IMR-90 (cell line): ENCODE results near the gene ACSL6. TPM values are rescaled to one million over a fixed set of nuclear protein-coding genes. Genes with fewer than 3 reads are reported as not detected.

ENCODE experiments used
- ATAC-seq: fragments of 200-7000 bp; cut with Tn5 transposase; 2 replicates; pipeline ENCODE4 v1.9.1; 2020; ENCODE audit warnings: low read depth, mild to moderate bottlenecking, moderate library complexity
- BruUV-seq: library from RNA; stranded (reverse); fragments of 400-500 nt; replicated peaks from 2 replicates; lab custom pipeline; 2021; lab: Mats Ljungman, UMichigan
- CTCF ChIA-PET: fragments of 300-600 bp; formaldehyde crosslinking; extraction: SDS; loops from one replicate; lab custom pipeline; 2021; ENCODE audit warnings: antibody characterized with exemption; lab: Yijun Ruan, JAX
- POLR2A ChIA-PET: fragments of 300-600 bp; sonication (Branson Sonifier 250); formaldehyde crosslinking; loops from one replicate; lab custom pipeline; 2022; ENCODE audit warnings: antibody characterized with exemption; ENCODE audit not compliant: unreplicated experiment; lab: Charles Lee
- DNase-seq: peaks from one replicate; pipeline ENCODE4 v3.0.0; 2013
- H2AFZ ChIP-seq: replicated peaks from 2 replicates; pipeline ENCODE3; 2013; ENCODE audit warnings: low read length, mild to moderate bottlenecking; ENCODE audit not compliant: poor library complexity
- H2AK5ac ChIP-seq: 2 replicates; pipeline ENCODE4 v1.6.1; 2013; ENCODE audit warnings: low read depth, low read length, inconsistent platforms
- H2AK9ac ChIP-seq: replicated peaks from 2 replicates; pipeline ENCODE3; 2013; ENCODE audit warnings: mild to moderate bottlenecking, low read depth, low read length, moderate library complexity; ENCODE audit not compliant: poor library complexity
- H2BK120ac ChIP-seq: 2 replicates; pipeline ENCODE4 v1.6.1; 2013; ENCODE audit warnings: low read depth, low read length, inconsistent platforms
- H2BK15ac ChIP-seq: 3 replicates; pipeline ENCODE4 v1.6.1; 2013; ENCODE audit warnings: low read depth, low read length, inconsistent platforms
- H2BK20ac ChIP-seq: 2 replicates; pipeline ENCODE4 v1.6.1; 2013; ENCODE audit warnings: low read depth, mild to moderate bottlenecking, inconsistent platforms, low read length, moderate library complexity
- H2BK5ac ChIP-seq: 2 replicates; pipeline ENCODE4 v1.6.1; 2013; ENCODE audit warnings: mild to moderate bottlenecking, low read depth, low read length, inconsistent platforms; ENCODE audit not compliant: poor library complexity, severe bottlenecking
- H3K14ac ChIP-seq: replicated peaks from 2 replicates; pipeline ENCODE4 v1.6.1; 2013; ENCODE audit warnings: low read depth, low read length, inconsistent platforms
- H3K18ac ChIP-seq: 2 replicates; pipeline ENCODE4 v1.6.1; 2013; ENCODE audit warnings: low read depth, low read length, control low read depth
- H3K23ac ChIP-seq: 2 replicates; pipeline ENCODE4 v1.6.1; 2013; ENCODE audit warnings: low read depth, low read length, inconsistent platforms
- H3K27ac ChIP-seq: 2 replicates; pipeline ENCODE4 v1.5.1; 2013; ENCODE audit warnings: mild to moderate bottlenecking, control low read depth, low read length; ENCODE audit not compliant: insufficient read depth
- H3K27me3 ChIP-seq: 2 replicates; pipeline ENCODE4 v1.6.1; 2013; ENCODE audit warnings: low read length; ENCODE audit not compliant: control insufficient read depth, insufficient read depth
- H3K36me3 ChIP-seq: 2 replicates; pipeline ENCODE4 v1.6.1; 2013; ENCODE audit warnings: low read length, mixed read lengths; ENCODE audit not compliant: control insufficient read depth, insufficient read depth
- H3K4ac ChIP-seq: 2 replicates; pipeline ENCODE4 v1.6.1; 2013; ENCODE audit warnings: low read depth, low read length, inconsistent platforms
- H3K4me1 ChIP-seq: 2 replicates; pipeline ENCODE4 v1.6.1; 2013; ENCODE audit warnings: low read length, mixed read lengths; ENCODE audit not compliant: control insufficient read depth, insufficient read depth
- H3K4me2 ChIP-seq: 2 replicates; pipeline ENCODE4 v1.6.1; 2013; ENCODE audit warnings: low read depth, mild to moderate bottlenecking, control low read depth, low read length, moderate library complexity
- H3K4me3 ChIP-seq: 2 replicates; pipeline ENCODE4 v1.5.1; 2013; ENCODE audit warnings: low read depth, mild to moderate bottlenecking, control low read depth, low read length, moderate library complexity; ENCODE audit not compliant: insufficient read depth
- H3K56ac ChIP-seq: 2 replicates; pipeline ENCODE4 v1.6.1; 2013; ENCODE audit warnings: low read length, inconsistent platforms; ENCODE audit not compliant: insufficient read depth; ENCODE audit errors: extremely low read depth
- H3K79me1 ChIP-seq, 2 experiments: 2 replicates each; pipeline ENCODE4 v1.6.1; 2013; ENCODE audit warnings: low read length in 2 of 2, inconsistent platforms in 1 of 2, low read depth in 1 of 2
- H3K9ac ChIP-seq: 2 replicates; pipeline ENCODE4 v1.6.1; 2013; ENCODE audit warnings: low read depth, low read length, control low read depth
- H3K9me1 ChIP-seq: 2 replicates; pipeline ENCODE4 v1.6.1; 2013; ENCODE audit warnings: low read length, inconsistent platforms; ENCODE audit not compliant: insufficient read depth
- H3K9me3 ChIP-seq: 2 replicates; pipeline ENCODE4 v1.6.1; 2013; ENCODE audit warnings: low read length; ENCODE audit not compliant: control insufficient read depth, insufficient read depth
- H4K20me1 ChIP-seq: 2 replicates; pipeline ENCODE4 v1.6.1; 2013; ENCODE audit warnings: low read length, inconsistent platforms; ENCODE audit not compliant: insufficient read depth
- H4K5ac ChIP-seq: 2 replicates; pipeline ENCODE4 v1.6.1; 2013; ENCODE audit warnings: mild to moderate bottlenecking, low read depth, low read length, control low read depth
- H4K8ac ChIP-seq, 2 experiments: 2 replicates each; pipeline ENCODE4 v1.6.1; 2013; ENCODE audit warnings: low read depth in 2 of 2, low read length in 2 of 2, control low read depth in 1 of 2, inconsistent platforms in 1 of 2
- H4K91ac ChIP-seq: 2 replicates; pipeline ENCODE4 v1.6.1; 2013; ENCODE audit warnings: low read depth, low read length, inconsistent platforms; ENCODE audit not compliant: insufficient read depth
- BHLHE40 ChIP-seq: fragments of 150-350 bp; IDR thresholded peaks from 2 replicates; pipeline ENCODE4 v1.6.1; 2016; ENCODE audit warnings: mild to moderate bottlenecking, low read depth, low read length
- CTCF ChIP-seq: conservative IDR thresholded peaks from 2 replicates; pipeline ENCODE4 v1.5.1; 2012; ENCODE audit warnings: mild to moderate bottlenecking, low read depth, low read length, improper control_type of control experiment
- ELK1 ChIP-seq: fragments of 150-350 bp; IDR thresholded peaks from 2 replicates; pipeline ENCODE4 v1.6.1; 2016; ENCODE audit warnings: low read depth, mild to moderate bottlenecking, low read length, moderate library complexity, borderline replicate concordance
- FOS ChIP-seq: fragments of 150-350 bp; IDR thresholded peaks from 2 replicates; pipeline ENCODE4 v1.6.1; 2016; ENCODE audit warnings: low read depth, low read length
- USF2 ChIP-seq: fragments of 150-350 bp; IDR thresholded peaks from 2 replicates; pipeline ENCODE4 v1.6.1; 2017; ENCODE audit warnings: mild to moderate bottlenecking, antibody characterized with exemption, low read length, low read depth
- WGBS, 2 experiments: methylation state at CpG; one replicate each; pipeline versions ENCODE4 v1.1.5 to v1.1.7; 2013; ENCODE audit warnings: missing lambda C conversion rate in 2 of 2; ENCODE audit not compliant: insufficient read length in 1 of 2; ENCODE audit errors: extremely low coverage in 2 of 2; 5-methylcytosine and 5-hydroxymethylcytosine counted together
- dilution Hi-C: fragments of 300-500 bp; cut with HindIII; formaldehyde crosslinking; loops from one replicate; pipeline ENCODE4 v1.14.3; 2018; ENCODE audit warnings: low sequenced_read_pairs; ENCODE audit not compliant: unreplicated experiment
- in situ Hi-C: fragments of 300-500 bp; cut with MboI; formaldehyde crosslinking; loops from 3 replicates; pipeline ENCODE4 v1.14.3; 2019; ENCODE audit warnings: low sequenced_read_pairs, inconsistent platforms, mixed read lengths
- intact Hi-C: fragments of 100-400 bp; cut with micrococcal nuclease; formaldehyde crosslinking; loops from 2 replicates; pipeline ENCODE4 v1.10.0; 2022
- polyA plus RNA-seq, 3 experiments: library from polyadenylated mRNA; depleted of rRNA; stranded (reverse); fragments of >200 nt; gene quantifications; 2 replicates each; pipeline ENCODE4 v1.2.3, GENCODE V29; 2012; ENCODE audit warnings: low replicate concordance in 1 of 3
- total RNA-seq: library from RNA; depleted of rRNA; stranded (reverse); fragments of >200 nt; gene quantifications from 2 replicates; pipeline ENCODE4 v1.2.3, GENCODE V29; 2012

Gene ACSL6
- total and polyA plus RNA-seq, 2 of the 4 experiments (the other 2 are of a cell fraction) = not detected

GRCh38 chr5:132029609-132030330, 18.3 kb upstream of the ACSL6 start:
- no peak overlapping the region for H3K27ac ChIP-seq
- no peak overlapping the region for H3K23ac ChIP-seq
- CTCF ChIA-PET = interaction anchor here (0.7 kb wide), 1 partner anchor 210 kb away, joined by 3 read pairs; no protein-coding TSS in a partner anchor
- no peak overlapping the region for H3K4ac ChIP-seq
- POLR2A ChIA-PET = no interaction called here
- H3K14ac ChIP-seq = no peak overlapping the region
- H2BK120ac ChIP-seq = no peak overlapping the region
- H3K9me1 ChIP-seq = no peaks in the 10 kb centered on the region
- no peak overlapping the region for H4K8ac ChIP-seq
- no TSS peak for BruUV-seq
- H3K9ac ChIP-seq = no peak overlapping the region
- H3K36me3 ChIP-seq = no peaks in the 10 kb centered on the region
- DNase-seq (no peak), ATAC-seq (no peak)
- no peak overlapping the region for H3K4me3 ChIP-seq
- no peak overlapping the region for H3K4me2 ChIP-seq
- TF ChIP-seq CTCF (no peak), ELK1 (no peak), BHLHE40 (no peak), USF2 (no peak), FOS (no peak)
- no peaks in the 10 kb centered on the region for H4K20me1 ChIP-seq
- H3K56ac ChIP-seq = no peak overlapping the region
- dilution Hi-C loops (no loop called here), intact Hi-C loops (no loop called here), in situ Hi-C loops (no loop called here)
- no peak overlapping the region for H2AK9ac ChIP-seq
- peaks cover 6% of the 10 kb centered on the region for H3K27me3 ChIP-seq
- no peaks in the 10 kb centered on the region for H3K9me3 ChIP-seq
- H2AK5ac ChIP-seq = no peak overlapping the region
- H3K4me1 ChIP-seq = no peaks in the 10 kb centered on the region
- no peak overlapping the region for H2AFZ ChIP-seq
- H2BK20ac ChIP-seq = no peak overlapping the region
- no peak overlapping the region for H2BK5ac ChIP-seq
- H3K79me1 ChIP-seq = no peaks in the 10 kb centered on the region
- H4K91ac ChIP-seq = no peak overlapping the region
- no peak overlapping the region for H2BK15ac ChIP-seq
- H4K5ac ChIP-seq = no peak overlapping the region
- WGBS, 2 experiments = 65% methylated on average over 4 of the region's 4 CpGs; no CpG with 5 or more reads in 1 of the 2 experiments
- H3K18ac ChIP-seq = no peak overlapping the region
